DOHH2 (cell line): ENCODE results near the gene BCL2L1.

Experiments used
- H3F3A ChIP-seq: fragments of 200-600 bp; sonication (generic), shearing (Covaris generic); 2 replicates; pipeline ENCODE4 v1.6.0; 2016; ENCODE audit warnings: antibody characterized with exemption, mild to moderate bottlenecking; ENCODE audit not compliant: control insufficient read depth, insufficient read depth
- H3K27ac ChIP-seq: fragments of 200-600 bp; sonication (generic); 2 replicates; pipeline ENCODE4 v1.5.1; 2014; ENCODE audit warnings: low read depth, mild to moderate bottlenecking, low read length, moderate library complexity
- H3K27me3 ChIP-seq: fragments of 200-600 bp; sonication (generic); 2 replicates; pipeline ENCODE4 v1.6.1; 2014; ENCODE audit warnings: mild to moderate bottlenecking, low read length, mixed read lengths; ENCODE audit not compliant: control insufficient read depth
- H3K36me3 ChIP-seq: fragments of 200-600 bp; sonication (generic); 2 replicates; pipeline ENCODE4 v1.6.1; 2014; ENCODE audit warnings: mild to moderate bottlenecking, low read length, moderate library complexity, mixed read lengths; ENCODE audit not compliant: control insufficient read depth
- H3K4me1 ChIP-seq: fragments of 200-600 bp; sonication (generic); 2 replicates; pipeline ENCODE4 v1.6.1; 2014; ENCODE audit warnings: mild to moderate bottlenecking, low read length, mixed read lengths; ENCODE audit not compliant: control insufficient read depth
- H3K4me2 ChIP-seq: fragments of 200-600 bp; sonication (generic); 2 replicates; pipeline ENCODE4 v1.6.0; 2014; ENCODE audit warnings: mild to moderate bottlenecking, low read length, moderate library complexity
- H3K4me3 ChIP-seq: fragments of 200-600 bp; sonication (generic); 2 replicates; pipeline ENCODE4 v1.5.1; 2014; ENCODE audit warnings: mild to moderate bottlenecking, low read length, mixed read lengths
- H3K79me2 ChIP-seq: fragments of 200-600 bp; sonication (generic); 2 replicates; pipeline ENCODE4 v1.6.1; 2014; ENCODE audit warnings: mild to moderate bottlenecking, low read length, mixed read lengths; ENCODE audit not compliant: control insufficient read depth
- H3K9me2 ChIP-seq: fragments of 200-600 bp; sonication (generic); replicated peaks from 2 replicates; pipeline ENCODE4 v1.6.1; 2014; ENCODE audit warnings: mild to moderate bottlenecking, low read length, mixed read lengths; ENCODE audit not compliant: control insufficient read depth
- H3K9me3 ChIP-seq: fragments of 200-600 bp; sonication (generic); 2 replicates; pipeline ENCODE4 v1.6.1; 2014; ENCODE audit warnings: antibody characterized with exemption, low read length, mixed read lengths; ENCODE audit not compliant: control insufficient read depth, insufficient read depth
- H4K20me1 ChIP-seq: fragments of 200-600 bp; sonication (generic); 2 replicates; pipeline ENCODE4 v1.6.0; 2014; ENCODE audit warnings: low read depth, mild to moderate bottlenecking, antibody characterized with exemption, low read length, moderate library complexity; ENCODE audit not compliant: control insufficient read depth, insufficient read depth
- EZH2phosphoT487 ChIP-seq: fragments of 200-600 bp; sonication (generic); IDR thresholded peaks from 2 replicates; pipeline ENCODE4 v1.6.1; 2017; ENCODE audit warnings: borderline replicate concordance, mild to moderate bottlenecking, antibody characterized with exemption, low read length, moderate library complexity, mixed read lengths
- TF ChIP-seq, protein P1 (sequence below): fragments of 200-600 bp; sonication (generic); IDR thresholded peaks from one replicate; pipeline ENCODE4 v1.5.1; 2014; ENCODE audit warnings: antibody characterized with exemption, mild to moderate bottlenecking, low read depth, low read length; ENCODE audit not compliant: poor library complexity, severe bottlenecking

BCL2L1 gene

DNA sequence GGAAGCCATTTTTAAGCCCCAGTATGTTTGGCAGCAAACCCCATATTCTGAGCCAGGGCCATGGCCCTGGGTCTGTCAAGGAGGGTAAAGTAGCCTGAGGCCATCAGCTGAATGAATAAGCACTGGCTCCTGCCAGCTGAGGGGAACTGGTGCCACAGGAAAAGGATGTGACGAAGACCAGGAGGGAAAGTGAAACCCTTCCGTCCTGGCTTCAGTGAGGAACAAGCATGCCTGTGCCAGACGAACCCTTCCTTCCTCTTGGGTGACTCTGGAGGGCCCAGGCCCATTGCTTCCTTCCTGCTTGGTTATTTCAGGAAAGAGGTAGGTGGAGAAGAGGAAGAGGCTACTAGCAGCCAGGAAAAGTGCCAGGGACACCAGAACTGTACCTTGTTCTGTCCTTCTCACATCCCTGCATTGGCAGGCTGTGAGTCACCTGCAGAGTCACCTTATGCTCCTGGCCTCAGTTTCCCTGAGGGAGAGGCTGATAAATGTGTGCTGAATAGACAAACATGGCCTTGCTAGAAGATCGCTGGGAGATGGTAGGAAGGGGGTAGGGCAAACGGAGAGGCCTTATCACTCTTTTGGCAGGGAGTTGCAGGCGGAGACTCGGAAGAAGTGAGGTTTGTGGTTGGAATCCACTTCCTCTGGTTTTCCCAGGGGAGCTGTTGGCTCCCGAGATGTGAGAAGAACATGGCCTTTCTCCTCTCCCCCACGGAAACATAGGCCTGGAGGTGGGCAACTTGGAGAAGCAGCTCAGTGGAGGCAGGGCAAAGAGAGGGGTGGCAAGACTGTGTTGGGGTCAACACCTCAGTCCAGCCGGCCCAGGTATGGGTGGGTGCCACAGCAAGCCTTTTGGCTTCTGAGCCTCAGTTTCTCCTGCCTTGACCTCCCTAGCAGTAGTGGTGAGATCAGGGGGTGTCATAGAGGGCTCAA, 47.5 kb downstream of the BCL2L1 start:
- Histone ChIP-seq H3K4me1 (peaks cover 14% of the 10 kb centered on the region), H3K9me3 (no peaks in the 10 kb centered on the region), H3K36me3 (no peaks in the 10 kb centered on the region), H3K4me3 (no peak overlapping the region), H3K27ac (no peak overlapping the region), H3K79me2 (no peaks in the 10 kb centered on the region), H3K9me2 (no peaks in the 10 kb centered on the region), H3K27me3 (no peaks in the 10 kb centered on the region), H4K20me1 (no peaks in the 10 kb centered on the region), H3F3A (no peaks in the 10 kb centered on the region), H3K4me2 (peak overlapping the region; percentile 23)
- no peak for TF ChIP-seq EZH2phosphoT487

DNA sequence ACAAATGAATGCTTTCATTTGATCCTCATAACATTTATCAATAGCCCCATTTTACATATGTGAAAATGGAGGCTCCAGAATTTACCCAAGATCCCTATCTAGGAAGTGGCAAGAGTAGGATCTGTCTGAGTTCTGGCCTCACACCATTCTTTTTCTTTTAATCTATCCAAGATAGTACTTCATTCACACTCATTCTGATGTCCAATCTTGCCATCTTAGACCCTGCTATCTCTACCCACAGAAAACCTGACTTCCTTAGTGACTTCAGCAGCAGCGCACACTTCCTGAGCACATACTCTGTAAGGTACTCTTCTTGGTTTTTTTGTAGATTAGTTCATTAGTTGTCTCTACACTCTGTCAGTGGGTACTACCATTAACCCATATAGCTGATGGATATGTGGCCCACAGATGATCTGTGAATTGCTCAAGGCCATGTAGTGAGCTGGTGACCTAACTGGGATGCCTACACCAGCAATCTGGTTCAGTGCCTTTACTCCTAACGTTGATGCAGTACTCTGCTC, 48.7 kb downstream of the BCL2L1 start:
- Histone ChIP-seq H4K20me1 (no peaks in the 10 kb centered on the region), H3K27ac (no peak overlapping the region), H3K36me3 (no peaks in the 10 kb centered on the region), H3F3A (no peaks in the 10 kb centered on the region), H3K9me3 (no peaks in the 10 kb centered on the region), H3K4me2 (no peak overlapping the region), H3K27me3 (no peaks in the 10 kb centered on the region), H3K4me3 (no peak overlapping the region), H3K9me2 (no peaks in the 10 kb centered on the region), H3K79me2 (no peaks in the 10 kb centered on the region), H3K4me1 (peaks cover 14% of the 10 kb centered on the region)
- TF ChIP-seq, protein P1, sequence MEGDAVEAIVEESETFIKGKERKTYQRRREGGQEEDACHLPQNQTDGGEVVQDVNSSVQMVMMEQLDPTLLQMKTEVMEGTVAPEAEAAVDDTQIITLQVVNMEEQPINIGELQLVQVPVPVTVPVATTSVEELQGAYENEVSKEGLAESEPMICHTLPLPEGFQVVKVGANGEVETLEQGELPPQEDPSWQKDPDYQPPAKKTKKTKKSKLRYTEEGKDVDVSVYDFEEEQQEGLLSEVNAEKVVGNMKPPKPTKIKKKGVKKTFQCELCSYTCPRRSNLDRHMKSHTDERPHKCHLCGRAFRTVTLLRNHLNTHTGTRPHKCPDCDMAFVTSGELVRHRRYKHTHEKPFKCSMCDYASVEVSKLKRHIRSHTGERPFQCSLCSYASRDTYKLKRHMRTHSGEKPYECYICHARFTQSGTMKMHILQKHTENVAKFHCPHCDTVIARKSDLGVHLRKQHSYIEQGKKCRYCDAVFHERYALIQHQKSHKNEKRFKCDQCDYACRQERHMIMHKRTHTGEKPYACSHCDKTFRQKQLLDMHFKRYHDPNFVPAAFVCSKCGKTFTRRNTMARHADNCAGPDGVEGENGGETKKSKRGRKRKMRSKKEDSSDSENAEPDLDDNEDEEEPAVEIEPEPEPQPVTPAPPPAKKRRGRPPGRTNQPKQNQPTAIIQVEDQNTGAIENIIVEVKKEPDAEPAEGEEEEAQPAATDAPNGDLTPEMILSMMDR: no peak
- TF ChIP-seq EZH2phosphoT487: no peak

DNA sequence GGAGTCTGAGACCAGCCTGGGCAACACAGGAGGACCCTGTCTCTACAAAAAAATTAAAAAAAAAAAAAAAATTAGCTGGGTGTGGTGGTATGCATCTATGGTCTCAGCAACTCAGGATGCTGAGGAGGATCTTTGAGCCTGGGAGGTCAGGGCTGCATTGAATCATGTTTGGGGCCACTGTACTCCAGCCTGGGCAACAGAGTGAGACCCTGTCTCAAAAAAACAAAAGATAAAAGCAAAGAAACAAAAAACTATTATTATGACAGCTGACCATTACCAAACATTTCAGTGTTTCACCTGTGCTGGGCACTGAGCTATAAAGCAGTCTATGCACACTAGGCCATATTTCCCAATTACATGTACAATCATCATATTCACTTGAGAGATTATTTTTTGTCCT, 49.2 kb downstream of the BCL2L1 start:
- H3K79me2 ChIP-seq: no peaks in the 10 kb centered on the region

More for the DNA sequence above, 49.2 kb downstream of the BCL2L1 start:
- H3K4me1 ChIP-seq: peaks cover 14% of the 10 kb centered on the region
- no peak overlapping the region for H3K27ac ChIP-seq
- no peaks in the 10 kb centered on the region for H3K9me3 ChIP-seq
- no peaks in the 10 kb centered on the region for H3K36me3 ChIP-seq
- no peaks in the 10 kb centered on the region for H3K27me3 ChIP-seq
- TF ChIP-seq, protein P1: no peak
- no peak for TF ChIP-seq EZH2phosphoT487
- no peaks in the 10 kb centered on the region for H3K9me2 ChIP-seq
- no peak overlapping the region for H3K4me3 ChIP-seq
- H4K20me1 ChIP-seq: no peaks in the 10 kb centered on the region
- H3K4me2 ChIP-seq: no peak overlapping the region
- no peaks in the 10 kb centered on the region for H3F3A ChIP-seq
